ENCODE results near the gene MB.

MB gene

GRCh38 chr22:35629406-35630216, 12.5 kb upstream of the MB start (continued):
- TF ChIP-seq ZNF148 (tag by site-specific recombination; IDR thresholded peaks at IDR 0.05; ENCODE audit: borderline replicate concordance) (no peak), ZNF184 (tag by site-specific recombination; IDR thresholded peaks at IDR 0.05) (no peak), IKZF3 (tag by site-specific recombination; IDR thresholded peaks at IDR 0.05) (no peak), ZNF549 (tag by site-specific recombination; IDR thresholded peaks at IDR 0.05) (no peak), ZBTB6 (tag by site-specific recombination; IDR thresholded peaks at IDR 0.05) (no peak), ZNF514 (tag by site-specific recombination; IDR thresholded peaks at IDR 0.05) (no peak), ZNF140 (tag by site-specific recombination; IDR thresholded peaks at IDR 0.05) (no peak), ZNF394 (tag by site-specific recombination; IDR thresholded peaks at IDR 0.05; ENCODE audit: borderline replicate concordance) (no peak), ZNF677 (tag by site-specific recombination; IDR thresholded peaks at IDR 0.05) (peak; percentile 70; the same call in 1 of the 2 replicates), ZNF623 (tag by site-specific recombination; IDR thresholded peaks at IDR 0.05) (no peak), ZFP37 (tag by site-specific recombination; IDR thresholded peaks at IDR 0.05) (no peak), GLIS1 (tag by site-specific recombination; IDR thresholded peaks at IDR 0.05) (peak; percentile 73)

GRCh38 chr22:35628732-35629131, 11.6 kb upstream of the MB start:
- Histone ChIP-seq H3K36me3 (ENCODE audit: control insufficient read depth in 2 of 2, insufficient read depth in 1 of 2, low read length in 2 of 2) (no peaks in the 10 kb centered on the region), H3K4me3 (ENCODE audit: low read depth, low read length) (no peak overlapping the region), H3K27ac (ENCODE audit: extremely low read depth, low read depth, low read length) (no peak overlapping the region), H3K9me3 (ENCODE audit: control insufficient read depth, insufficient read depth, low read depth, low read length) (no peaks in the 10 kb centered on the region), H3K4me1 (ENCODE audit: control insufficient read depth, insufficient read depth, low read length) (no peaks in the 10 kb centered on the region)
- ChIA-PET CTCF (interaction anchor here (0.6 to 3.5 kb wide), 7 partner anchors 9 to 592 kb away, joined by 3 to 13 read pairs (median 3); no protein-coding TSS in a partner anchor), POLR2A (no interaction called here)
- no peak for TF ChIP-seq KLF10 (tag by site-specific recombination; IDR thresholded peaks at IDR 0.05)
- no peak for TF ChIP-seq ZSCAN30 (tag by site-specific recombination; IDR thresholded peaks at IDR 0.05)
- no peak for TF ChIP-seq GLIS1 (tag by site-specific recombination; IDR thresholded peaks at IDR 0.05)
- TF ChIP-seq ZNF692 (tag by site-specific recombination; IDR thresholded peaks at IDR 0.05): no peak
- TF ChIP-seq RBAK (tag by site-specific recombination; IDR thresholded peaks at IDR 0.05): peak; percentile 77; the same call in 1 of the 2 replicates

All from HEK293 (cell line).